Psoas muscle (tissue), 8 donors: ENCODE results near the gene XRCC3. TPM values are rescaled to one million over a fixed set of nuclear protein-coding genes. Genes with fewer than 3 reads are reported as not detected.

Source experiments
- ATAC-seq, 4 donors: fragments of 200-7000 bp; cut with Tn5 transposase; one replicate each; pipeline ENCODE4 v1.9.1; 2020; ENCODE audit warnings: moderate library complexity in 3 of 4, mild to moderate bottlenecking in 2 of 4
- DNase-seq, 2 donors: peaks; one replicate each; pipeline ENCODE4 v3.0.0-alpha.2; 2020
- H3K27ac ChIP-seq: fragments of 200-600 bp; one replicate; pipeline ENCODE4 v1.8.0; 2022
- H3K27me3 ChIP-seq, 3 donors: fragments of 200-600 bp in 1 of 3; one replicate each; pipeline versions ENCODE4 v1.6.1 to v1.8.0; 2013 to 2022; ENCODE audit warnings: low read length in 2 of 3, mild to moderate bottlenecking in 2 of 3, moderate library complexity in 1 of 3; ENCODE audit not compliant: insufficient read depth in 3 of 3
- H3K36me3 ChIP-seq, 2 donors: fragments of 200-600 bp in 1 of 2; one replicate each; pipeline versions ENCODE4 v1.6.1 to v1.8.0; 2013 to 2022; ENCODE audit warnings: low read depth in 1 of 2, mild to moderate bottlenecking in 1 of 2, moderate library complexity in 1 of 2; ENCODE audit not compliant: insufficient read depth in 1 of 2
- H3K4me1 ChIP-seq: fragments of 200-600 bp; one replicate; pipeline ENCODE4 v1.8.0; 2022
- H3K4me3 ChIP-seq: fragments of 200-600 bp; one replicate; pipeline ENCODE4 v1.8.0; 2022; ENCODE audit warnings: mild to moderate bottlenecking
- H3K9me3 ChIP-seq: fragments of 200-600 bp; one replicate; pipeline ENCODE4 v1.8.0; 2022
- CTCF ChIP-seq: fragments of 200-600 bp; IDR thresholded peaks from one replicate; pipeline ENCODE4 v1.8.0; 2022; ENCODE audit warnings: antibody characterized with exemption
- WGBS, 3 donors: extraction: QIAGEN DNeasy Blood & Tissue Kit; methylation state at CpG; one replicate each; pipeline versions ENCODE4 v1.1.6 to v1.1.7; 2013; 5-methylcytosine and 5-hydroxymethylcytosine counted together
- intact Hi-C, 2 donors: fragments of 100-400 bp; cut with DNase I; formaldehyde crosslinking; loops; one replicate each; pipeline versions ENCODE4 v1.11.0 to v1.14.2; 2022
- polyA plus RNA-seq, 3 donors: library from polyadenylated mRNA; stranded (reverse); fragments of 200-250 nt; gene quantifications; one replicate each; pipeline ENCODE4 v1.2.3, GENCODE V29; 2013
- total RNA-seq, 4 donors: library from RNA; stranded (reverse); fragmentation: NEBNext Ultra II Directional in 2 of 4; extraction: Animal tissue kit (Norgen Biotek cat#: 25700) in 2 of 4; gene quantifications; one replicate each; pipeline versions ENCODE4 v1.2.1 to v1.2.4, GENCODE V29; 2021 to 2023
- donor health status: healthy with polysubstance abuse.
- donor health status: DM: no; HTN: no; CAD: no; lungs with moderate emphysema.
- donor health status: Bipolar disorder and iron deficiency.
- donor health status: healthy.
- donor health status: DM: yes; HTN: yes; CAD: no.
- donor health status: DM: no; HTN: no; CAD: no.
- donor health status: DM: no; HTN: no; CAD: no.
- donor health status: DM: yes; HTN: yes; CAD: no.

The XRCC3 gene
- total and polyA plus RNA-seq, 7 donors: 1.00 to 2.5 (median 1.6) TPM

- intact Hi-C loops: no loop called here
- Histone ChIP-seq H3K9me3 (no peaks in the 10 kb centered on the region), H3K4me1 (peaks cover 12% of the 10 kb centered on the region), H3K27ac (no peak overlapping the region), H3K4me3 (no peak overlapping the region), H3K36me3 (peaks cover 0 to 83% of the 10 kb centered on the region in 2 donors), H3K27me3 (no peaks in the 10 kb centered on the region)
- no peak for TF ChIP-seq CTCF
- peak in 1 of 2 donors; percentile 41 for DNase-seq
- 89 to 94% (median 90%) methylated on average over 23 of the region's 23 CpGs for WGBS, 3 donors
- no peak for ATAC-seq
Observed at GRCh38 chr14:103734081-103734888, 19.0 kb upstream of the XRCC3 start.

DNA sequence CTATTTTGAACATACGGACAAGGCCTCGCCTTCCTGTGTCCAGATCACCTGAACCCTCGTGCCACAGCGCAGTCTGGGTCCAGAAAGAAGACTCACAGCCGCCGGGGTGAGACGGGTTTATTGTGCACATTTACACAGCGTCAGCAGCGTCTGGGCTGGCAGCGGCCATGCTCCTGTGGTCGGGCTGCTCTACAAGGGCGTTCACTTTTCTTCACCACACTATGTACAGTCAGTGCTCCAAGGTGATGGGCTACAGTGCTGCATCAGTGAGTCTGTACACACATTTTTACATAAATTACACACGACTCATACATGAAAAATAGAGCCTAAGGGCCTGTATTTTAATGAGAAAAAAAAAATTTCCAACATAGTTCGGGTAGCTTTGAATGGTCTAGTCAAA, 18.4 kb upstream of the XRCC3 start:
- intact Hi-C loops: no loop called here
- ATAC-seq: no peak
- peak in 1 of 2 donors; percentile 40 for DNase-seq
- no peak for TF ChIP-seq CTCF
- Histone ChIP-seq H3K4me3 (no peak overlapping the region), H3K9me3 (no peaks in the 10 kb centered on the region), H3K27ac (no peak overlapping the region), H3K27me3 (no peaks in the 10 kb centered on the region), H3K4me1 (peaks cover 15% of the 10 kb centered on the region), H3K36me3 (peaks cover 0 to 82% of the 10 kb centered on the region in 2 donors)
- 89 to 92% (median 92%) methylated on average over 14 of the region's 14 CpGs for WGBS, 3 donors

DNA sequence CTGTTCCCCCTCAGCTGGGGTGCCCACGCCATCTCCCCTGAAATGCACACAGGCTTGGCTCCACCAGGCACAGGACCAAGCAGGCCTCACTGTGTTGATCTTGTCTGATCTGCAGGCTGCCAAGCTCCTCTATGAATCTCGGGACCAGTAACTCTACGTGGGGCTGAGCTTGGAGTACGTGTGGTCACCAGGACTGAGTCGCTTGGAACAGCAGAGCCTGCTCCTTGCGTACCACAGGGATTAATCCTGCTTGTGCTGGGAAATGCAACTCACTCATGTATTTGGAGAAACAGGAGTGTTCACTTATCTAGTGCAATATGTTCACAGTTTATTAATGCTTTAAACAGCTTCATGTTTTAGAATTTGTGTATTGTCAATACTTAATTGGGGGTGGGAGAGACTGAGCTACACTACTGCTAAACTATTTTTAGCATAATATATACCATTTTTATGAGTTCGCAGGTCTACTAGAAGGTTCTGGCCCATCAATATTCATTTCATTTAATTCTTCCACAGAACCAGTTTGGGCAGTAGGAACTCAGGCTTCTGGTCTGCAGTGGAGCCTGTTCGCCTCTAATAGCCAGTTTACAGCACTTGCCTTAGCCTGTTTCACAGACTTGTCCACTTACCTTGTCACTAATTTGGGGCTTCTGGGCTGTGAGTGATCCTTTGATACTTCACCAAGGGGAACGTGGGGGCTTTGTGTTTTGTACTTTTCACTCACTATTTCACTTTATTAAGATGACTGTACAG, 17.8 kb upstream of the XRCC3 start:
- no peak for TF ChIP-seq CTCF
- Histone ChIP-seq H3K9me3 (no peaks in the 10 kb centered on the region), H3K36me3 (peaks cover 0 to 82% of the 10 kb centered on the region in 2 donors), H3K27me3 (no peaks in the 10 kb centered on the region), H3K4me3 (no peak overlapping the region), H3K4me1 (peaks cover 20% of the 10 kb centered on the region), H3K27ac (no peak overlapping the region)
- no peak for DNase-seq
- no peak for ATAC-seq
- intact Hi-C loops: no loop called here
- WGBS, 3 donors: 82 to 92% (median 84%) methylated on average over 9 of the region's 9 CpGs

GRCh38 chr14:103731916-103732867, 16.9 kb upstream of the XRCC3 start:
- WGBS, 3 donors: 84 to 89% (median 84%) methylated on average over 21 to 24 of the region's 24 CpGs
- no peak for TF ChIP-seq CTCF
- peak in 1 of 4 donors; percentile 34 for ATAC-seq

More at GRCh38 chr14:103731916-103732867, 16.9 kb upstream of the XRCC3 start:
- H3K9me3 ChIP-seq: no peaks in the 10 kb centered on the region
- H3K27me3 ChIP-seq: no peaks in the 10 kb centered on the region
- H3K4me3 ChIP-seq: no peak overlapping the region
- H3K4me1 ChIP-seq: peaks cover 20% of the 10 kb centered on the region
- DNase-seq: peak in 1 of 2 donors; percentile 50
- intact Hi-C loops: no loop called here
- H3K36me3 ChIP-seq: peaks cover 0 to 80% of the 10 kb centered on the region in 2 donors
- H3K27ac ChIP-seq: no peak overlapping the region
